T-cell (primary cell): ENCODE data around the gene CHTOP. TPM values are rescaled to one million over a fixed set of nuclear protein-coding genes. Genes with fewer than 3 reads are reported as not detected.

Experiments used
- ATAC-seq, 4 experiments: fragments of 200-7000 bp in 3 of 4; fragments of 150-1000 bp in 1 of 4; cut with Tn5 transposase; replicated peaks in 1 of 4; 1 replicate in 3 of 4; 2 replicates in 1 of 4; pipeline ENCODE4 v1.10.0; 2021; ENCODE audit warnings: moderate library complexity in 3 of 4, mild to moderate bottlenecking in 2 of 4, moderate number of reproducible peaks in 1 of 4
- CTCF ChIA-PET, 2 donors: fragments of 300-600 bp; sonication (Branson Sonifier 250); formaldehyde crosslinking; loops; one replicate each; lab custom pipeline; 2022; ENCODE audit warnings: antibody characterized with exemption in 2 of 2; lab: Charles Lee
- POLR2A ChIA-PET, 2 donors: fragments of 300-600 bp; sonication (Branson Sonifier 250); formaldehyde crosslinking; loops; one replicate each; lab custom pipeline; 2022; ENCODE audit warnings: antibody characterized with exemption in 2 of 2; lab: Charles Lee
- DNase-seq, 35 experiments: peaks; one replicate each; pipeline versions ENCODE4 v3.0.0 to v3.0.0-alpha.2; 2013 to 2023
- H3K27ac ChIP-seq: one replicate; pipeline ENCODE4 v1.5.1; 2013; ENCODE audit warnings: low read length
- H3K27me3 ChIP-seq, 2 experiments: replicated peaks in 1 of 2; 1 replicate in 1 of 2; 2 replicates in 1 of 2; pipeline versions ENCODE4 v1.6.1 to v1.7.0; 2013; ENCODE audit warnings: low read length in 1 of 2, mixed read lengths in 1 of 2; ENCODE audit not compliant: control insufficient read depth in 2 of 2, insufficient read depth in 2 of 2; ENCODE audit errors: extremely low read depth in 1 of 2
- H3K36me3 ChIP-seq, 2 donors: 1 replicate in 1 of 2; 2 replicates in 1 of 2; pipeline versions ENCODE4 v1.6.1 to v1.7.0; 2013; ENCODE audit warnings: low read length in 1 of 2; ENCODE audit not compliant: control insufficient read depth in 2 of 2, insufficient read depth in 1 of 2; ENCODE audit errors: extremely low read depth in 1 of 2
- H3K4me1 ChIP-seq, 2 experiments: 1 replicate in 1 of 2; 2 replicates in 1 of 2; pipeline versions ENCODE4 v1.6.1 to v1.7.0; 2013; ENCODE audit warnings: low read length in 2 of 2, mixed read lengths in 1 of 2; ENCODE audit not compliant: insufficient read depth in 2 of 2, control insufficient read depth in 1 of 2; ENCODE audit errors: extremely low read depth in 1 of 2
- H3K4me3 ChIP-seq, 2 donors: 1 replicate in 1 of 2; 2 replicates in 1 of 2; pipeline versions ENCODE4 v1.5.1 to v1.7.0; 2013; ENCODE audit warnings: mild to moderate bottlenecking in 2 of 2, low read length in 1 of 2, moderate library complexity in 1 of 2; ENCODE audit not compliant: control insufficient read depth in 1 of 2; ENCODE audit errors: extremely low read depth in 1 of 2
- H3K9me3 ChIP-seq: 2 replicates; pipeline ENCODE4 v1.7.0; 2013
- H3K27ac Mint-ChIP-seq, 2 donors: one replicate each; pipeline ENCODE4 v1.8.0; 2020 to 2021; ENCODE audit warnings: mild to moderate bottlenecking in 2 of 2, mixed read lengths in 2 of 2
- H3K27me3 Mint-ChIP-seq, 2 donors: one replicate each; pipeline ENCODE4 v1.8.0; 2021 to 2022; ENCODE audit warnings: mixed read lengths in 2 of 2
- H3K36me3 Mint-ChIP-seq: one replicate; pipeline ENCODE4 v1.8.0; 2021; ENCODE audit warnings: mixed read lengths
- H3K4me1 Mint-ChIP-seq, 3 donors: one replicate each; pipeline ENCODE4 v1.8.0; 2020 to 2022; ENCODE audit warnings: mixed read lengths in 3 of 3, mild to moderate bottlenecking in 1 of 3
- H3K4me3 Mint-ChIP-seq, 3 donors: one replicate each; pipeline ENCODE4 v1.8.0; 2020 to 2022; ENCODE audit warnings: mild to moderate bottlenecking in 3 of 3, mixed read lengths in 3 of 3, moderate library complexity in 3 of 3
- H3K9me3 Mint-ChIP-seq, 3 donors: one replicate each; pipeline ENCODE4 v1.8.0; 2020 to 2022; ENCODE audit warnings: mixed read lengths in 3 of 3
- WGBS: methylation state at CpG from one replicate; pipeline ENCODE4 v1.1.5; 2013; ENCODE audit warnings: missing lambda C conversion rate; ENCODE audit not compliant: insufficient coverage; 5-methylcytosine and 5-hydroxymethylcytosine counted together
- total RNA-seq, 35 experiments: library from RNA in 6 of 35; stranded (reverse) in 6 of 35; fragments of 120-200 nt in 1 of 35; gene quantifications; one replicate each; pipeline versions ENCODE4 v1.2.1 to v1.2.4 and lab custom pipeline; 2013 to 2026

CHTOP gene
- total RNA-seq, 5 donors from 2014 or later (not counting 1 experiment from before 2014, with no cell fraction given), result 76.7 to 131 (median 130) TPM

- Histone ChIP-seq H3K9me3 (no peaks in the 10 kb centered on the region), H3K27me3 (peaks cover 0 to 40% of the 10 kb centered on the region in 2 experiments), H3K36me3 (no peaks in the 10 kb centered on the region), H3K4me3 (no peak overlapping the region), H3K4me1 (peaks cover 0 to 13% of the 10 kb centered on the region in 2 experiments), H3K27ac (no peak overlapping the region)
- ChIA-PET POLR2A (no interaction called here), CTCF (no interaction called here)
- ATAC-seq, result no peak
- WGBS, result 66% methylated on average over 6 of the region's 7 CpGs
- Mint-ChIP-seq H3K4me1 (peaks cover 6 to 9% (median 8%) of the 10 kb centered on the region in 3 donors), H3K27ac (no peak overlapping the region), H3K4me3 (no peak overlapping the region), H3K27me3 (peaks cover 8 to 12% of the 10 kb centered on the region in 2 donors), H3K9me3 (no peaks in the 10 kb centered on the region), H3K36me3 (no peaks in the 10 kb centered on the region)
- DNase-seq, result no peak
Observed at GRCh38 chr1:153688276-153688675, 54.4 kb downstream of the CHTOP start.

DNA sequence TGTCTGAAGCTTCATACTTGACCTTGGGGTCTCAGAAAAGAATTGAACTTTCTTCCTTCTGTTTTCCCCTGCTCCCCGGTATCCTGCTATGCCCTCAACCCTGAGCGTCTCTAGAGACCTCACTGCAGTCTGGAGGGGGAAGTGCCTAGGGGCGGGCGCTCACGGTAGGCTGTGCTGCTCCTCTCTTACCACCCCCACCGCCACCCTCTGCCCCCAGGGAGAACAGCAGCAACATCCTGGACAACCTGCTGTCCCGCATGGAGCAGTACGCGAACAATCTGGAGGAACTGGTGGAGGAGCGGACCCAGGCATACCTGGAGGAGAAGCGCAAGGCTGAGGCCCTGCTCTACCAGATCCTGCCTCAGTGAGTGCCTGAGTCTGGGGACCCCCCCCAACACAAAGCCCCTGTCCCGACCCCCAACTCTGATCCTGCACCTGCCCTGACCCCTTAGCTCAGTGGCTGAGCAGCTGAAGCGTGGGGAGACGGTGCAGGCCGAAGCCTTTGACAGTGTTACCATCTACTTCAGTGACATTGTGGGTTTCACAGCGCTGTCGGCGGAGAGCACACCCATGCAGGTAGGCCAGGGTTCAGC lies 55.0 kb downstream of the CHTOP start:
- Mint-ChIP-seq H3K27ac (no peak overlapping the region), H3K9me3 (no peaks in the 10 kb centered on the region), H3K4me1 (peaks cover 6 to 9% (median 8%) of the 10 kb centered on the region in 3 donors), H3K4me3 (no peak overlapping the region), H3K36me3 (no peaks in the 10 kb centered on the region), H3K27me3 (peaks cover 3 to 12% of the 10 kb centered on the region in 2 donors)
- Histone ChIP-seq H3K27ac (no peak overlapping the region), H3K4me1 (peaks cover 0 to 13% of the 10 kb centered on the region in 2 experiments), H3K4me3 (no peak overlapping the region), H3K9me3 (no peaks in the 10 kb centered on the region), H3K36me3 (no peaks in the 10 kb centered on the region), H3K27me3 (peaks cover 0 to 39% of the 10 kb centered on the region in 2 experiments)
- ATAC-seq (no peak), DNase-seq (no peak)
- POLR2A ChIA-PET, result no interaction called here
- 81% methylated on average over 15 of the region's 18 CpGs for WGBS
- CTCF ChIA-PET, result no interaction called here

DNA sequence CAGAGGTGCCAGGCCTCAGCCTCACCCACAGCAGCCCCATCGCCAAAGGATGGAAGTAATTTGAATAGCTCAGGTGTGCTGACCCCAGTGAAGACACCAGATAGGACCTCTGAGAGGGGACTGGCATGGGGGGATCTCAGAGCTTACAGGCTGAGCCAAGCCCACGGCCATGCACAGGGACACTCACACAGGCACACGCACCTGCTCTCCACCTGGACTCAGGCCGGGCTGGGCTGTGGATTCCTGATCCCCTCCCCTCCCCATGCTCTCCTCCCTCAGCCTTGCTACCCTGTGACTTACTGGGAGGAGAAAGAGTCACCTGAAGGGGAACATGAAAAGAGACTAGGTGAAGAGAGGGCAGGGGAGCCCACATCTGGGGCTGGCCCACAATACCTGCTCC lies 59.6 kb downstream of the CHTOP start:
- DNase-seq (no peak), ATAC-seq (no peak)
- peaks cover 0 to 18% of the 10 kb centered on the region in 2 experiments for H3K4me1 ChIP-seq
- no peak overlapping the region for H3K4me3 ChIP-seq
- H3K4me1 Mint-ChIP-seq, result peaks cover 6 to 9% (median 8%) of the 10 kb centered on the region in 3 donors
- peaks cover 0 to 4% of the 10 kb centered on the region in 2 donors for H3K27me3 Mint-ChIP-seq
- H3K36me3 Mint-ChIP-seq, result no peaks in the 10 kb centered on the region
- H3K36me3 ChIP-seq, result no peaks in the 10 kb centered on the region
- POLR2A ChIA-PET, result no interaction called here
- peaks cover 0 to 20% of the 10 kb centered on the region in 2 experiments for H3K27me3 ChIP-seq
- H3K27ac ChIP-seq, result no peak overlapping the region
- CTCF ChIA-PET, result no interaction called here
- no peaks in the 10 kb centered on the region for H3K9me3 Mint-ChIP-seq
- WGBS, result no CpG with 5 or more reads among the region's 4 CpGs
- H3K9me3 ChIP-seq, result no peaks in the 10 kb centered on the region
- no peak overlapping the region for H3K4me3 Mint-ChIP-seq
- no peak overlapping the region for H3K27ac Mint-ChIP-seq

Other genes starting within 250 kb of the CHTOP start
- gene S100A8, start 243.0 kb upstream of the CHTOP start, total RNA-seq, result 1 to 10 TPM in 2 of 5 donors, not detected in 3; 1.1 to 3.8 TPM
- not detected for gene S100A7A, start 217.5 kb upstream of the CHTOP start, total RNA-seq
- not detected for gene S100A7, start 173.4 kb upstream of the CHTOP start, total RNA-seq
- gene S100A6, start 98.1 kb upstream of the CHTOP start, total RNA-seq, result 100 to 1,000 TPM; 200 to 467 (median 400) TPM
- gene S100A5, start 93.1 kb upstream of the CHTOP start, total RNA-seq, result 1 to 10 TPM in 3 of 5 donors, under 1 TPM in 1, not detected in 1; 0.36 to 1.6 (median 1.2) TPM
- gene S100A4, start 88.3 kb upstream of the CHTOP start, total RNA-seq, result 100 to 1,000 TPM; 297 to 698 (median 384) TPM
- not detected for gene S100A3, start 84.8 kb upstream of the CHTOP start, total RNA-seq
- under 1 TPM in 1 of 5 donors, not detected in 4; 0.66 TPM for gene S100A2, start 68.2 kb upstream of the CHTOP start, total RNA-seq
- gene S100A16, start 20.9 kb upstream of the CHTOP start, total RNA-seq, result 1 to 10 TPM in 1 of 5 donors, under 1 TPM in 2, not detected in 2; 0.53 to 1.0 (median 0.82) TPM
- under 1 TPM in 3 of 5 donors, not detected in 2; 0.35 to 0.70 (median 0.43) TPM for gene S100A14, start 17.7 kb upstream of the CHTOP start, total RNA-seq
- 1 to 10 TPM; 4.0 to 5.3 (median 4.2) TPM for gene S100A13, start 6.6 kb upstream of the CHTOP start, total RNA-seq
- not detected for gene S100A1, start 5.6 kb upstream of the CHTOP start, total RNA-seq
- gene SNAPIN, start 24.6 kb downstream of the CHTOP start, total RNA-seq, result 10 to 100 TPM; 16.1 to 29.8 (median 26.6) TPM
- gene ILF2, start 36.9 kb downstream of the CHTOP start, total RNA-seq, result 100 to 1,000 TPM in 2 of 5 donors, 10 to 100 TPM in 3; 86.6 to 137 (median 90.0) TPM
- gene NPR1, start 44.6 kb downstream of the CHTOP start, total RNA-seq, result under 1 TPM in 3 of 5 donors, not detected in 2; 0.23 to 0.44 (median 0.35) TPM
- 10 to 100 TPM; 45.9 to 57.7 (median 48.5) TPM for gene INTS3, start 94.0 kb downstream of the CHTOP start, total RNA-seq
- 10 to 100 TPM; 11.0 to 24.5 (median 18.9) TPM for gene SLC27A3, start 141.3 kb downstream of the CHTOP start, total RNA-seq